ENCODE results near the gene MRNIP. TPM values are rescaled to one million over a fixed set of nuclear protein-coding genes. Genes with fewer than 3 reads are reported as not detected.
A peak's percentile ranks its signal among the peaks of the same experiment; 100 is the strongest.

Gene MRNIP
- total RNA-seq, 1 donor from 2014 or later, result 11.8 TPM

DNA sequence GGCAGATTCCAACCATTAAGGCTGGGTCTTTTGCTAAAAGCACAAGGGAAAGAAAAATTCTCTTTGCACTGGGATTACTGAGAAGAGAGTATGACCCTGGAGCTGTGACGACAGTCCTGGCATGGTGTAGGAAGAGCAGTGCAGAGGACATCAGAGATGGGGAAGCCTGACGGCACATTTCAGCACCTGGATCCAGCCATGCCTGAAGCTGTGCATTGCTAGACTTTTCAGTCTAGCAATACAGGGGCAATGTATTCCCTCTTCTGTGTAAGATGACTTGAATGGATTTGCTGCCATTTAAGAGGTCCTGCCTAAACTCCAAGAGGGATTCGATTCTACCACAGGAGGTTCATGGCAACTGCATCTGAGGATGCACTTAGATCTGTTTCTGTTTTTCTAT lies 12.3 kb upstream of the MRNIP start:
- no peak for FAIRE-seq
- DNase-seq (ENCODE audit: low read depth), result no peak
- Histone ChIP-seq H3K36me3 (ENCODE audit: control insufficient read depth, insufficient read depth, low read length) (peaks cover 47% of the 10 kb centered on the region), H3K27me3 (ENCODE audit: control insufficient read depth, insufficient read depth, low read length) (no peaks in the 10 kb centered on the region), H3K4me3 (ENCODE audit: low read depth, low read length) (no peak overlapping the region)
- TF ChIP-seq, protein P1, sequence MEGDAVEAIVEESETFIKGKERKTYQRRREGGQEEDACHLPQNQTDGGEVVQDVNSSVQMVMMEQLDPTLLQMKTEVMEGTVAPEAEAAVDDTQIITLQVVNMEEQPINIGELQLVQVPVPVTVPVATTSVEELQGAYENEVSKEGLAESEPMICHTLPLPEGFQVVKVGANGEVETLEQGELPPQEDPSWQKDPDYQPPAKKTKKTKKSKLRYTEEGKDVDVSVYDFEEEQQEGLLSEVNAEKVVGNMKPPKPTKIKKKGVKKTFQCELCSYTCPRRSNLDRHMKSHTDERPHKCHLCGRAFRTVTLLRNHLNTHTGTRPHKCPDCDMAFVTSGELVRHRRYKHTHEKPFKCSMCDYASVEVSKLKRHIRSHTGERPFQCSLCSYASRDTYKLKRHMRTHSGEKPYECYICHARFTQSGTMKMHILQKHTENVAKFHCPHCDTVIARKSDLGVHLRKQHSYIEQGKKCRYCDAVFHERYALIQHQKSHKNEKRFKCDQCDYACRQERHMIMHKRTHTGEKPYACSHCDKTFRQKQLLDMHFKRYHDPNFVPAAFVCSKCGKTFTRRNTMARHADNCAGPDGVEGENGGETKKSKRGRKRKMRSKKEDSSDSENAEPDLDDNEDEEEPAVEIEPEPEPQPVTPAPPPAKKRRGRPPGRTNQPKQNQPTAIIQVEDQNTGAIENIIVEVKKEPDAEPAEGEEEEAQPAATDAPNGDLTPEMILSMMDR (IDR thresholded peaks at IDR 0.05; ENCODE audit: insufficient read depth, low read length, severe bottlenecking), result no peak

DNA sequence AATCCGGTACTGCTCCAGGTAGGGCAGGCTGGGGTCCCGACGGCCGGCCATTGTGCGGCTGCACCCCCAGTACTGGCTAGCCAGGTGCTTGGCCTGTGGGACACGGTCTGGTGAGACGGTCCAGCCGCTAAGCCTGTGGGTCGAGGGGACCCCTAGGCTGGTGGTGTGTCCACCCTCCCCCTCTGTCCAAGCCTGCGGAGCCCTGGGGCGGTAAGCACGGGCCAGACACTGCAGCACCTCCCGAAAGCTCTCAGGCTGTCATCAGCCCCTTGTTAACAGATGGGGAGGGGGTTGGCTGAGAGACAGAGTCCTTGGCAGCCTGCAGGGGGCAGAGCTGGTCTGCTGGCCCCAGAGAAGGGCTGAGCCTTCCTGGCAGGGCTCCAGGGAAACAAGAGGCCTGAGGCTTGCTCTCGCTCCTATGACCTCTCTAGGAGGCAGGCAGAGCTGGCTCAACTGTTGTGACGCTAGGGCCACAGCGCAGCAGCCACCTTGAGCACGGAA lies 11.8 kb upstream of the MRNIP start:
- H3K36me3 ChIP-seq (ENCODE audit: control insufficient read depth, insufficient read depth, low read length), result peaks cover 49% of the 10 kb centered on the region
- no peak for FAIRE-seq

DNA sequence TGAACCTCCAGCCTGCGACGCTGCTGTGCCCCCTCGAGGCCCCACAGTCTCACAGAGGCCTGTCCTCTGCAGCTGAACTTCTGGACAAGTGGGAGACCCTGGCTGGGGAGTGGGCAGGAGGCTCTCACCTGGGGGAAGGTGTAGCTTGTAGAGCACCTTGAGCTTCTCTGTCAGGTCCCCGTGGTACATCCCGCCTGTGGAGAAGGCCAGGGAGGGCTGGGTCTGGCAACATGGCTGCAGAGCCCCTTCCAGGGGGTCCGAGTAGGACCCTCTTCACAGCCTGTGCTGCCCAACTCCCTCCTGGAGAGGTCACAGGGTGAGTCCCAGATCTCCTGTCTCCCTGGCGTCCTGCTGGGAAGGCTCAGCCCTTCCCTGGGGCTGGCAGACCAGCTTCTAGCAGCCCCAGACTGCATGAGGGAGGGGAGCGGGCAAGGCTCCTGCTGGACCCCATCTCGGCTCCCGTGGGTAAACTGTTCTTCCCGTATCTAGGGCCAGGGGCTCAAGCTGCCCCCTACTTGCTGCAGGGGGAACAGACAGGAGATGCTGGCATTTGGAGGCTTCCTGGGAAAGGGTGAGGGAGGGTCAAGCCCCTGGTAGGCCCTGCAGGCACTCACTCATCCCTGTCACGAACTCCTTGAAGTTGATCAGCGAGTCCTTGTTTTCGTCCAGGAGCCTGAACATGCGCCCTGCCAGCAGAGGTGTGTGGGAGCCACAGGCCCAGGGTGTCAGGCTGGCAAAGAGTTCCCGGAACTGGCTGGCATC lies 11.2 kb upstream of the MRNIP start:
- Histone ChIP-seq H3K27me3 (ENCODE audit: control insufficient read depth, insufficient read depth, low read length) (no peaks in the 10 kb centered on the region), H3K36me3 (ENCODE audit: control insufficient read depth, insufficient read depth, low read length) (peaks cover 51% of the 10 kb centered on the region), H3K4me3 (ENCODE audit: low read depth, low read length) (no peak overlapping the region)
- FAIRE-seq (no peak), DNase-seq (ENCODE audit: low read depth) (no peak)
- TF ChIP-seq, protein P1 (IDR thresholded peaks at IDR 0.05; ENCODE audit: insufficient read depth, low read length, severe bottlenecking), result no peak

More for the DNA sequence above, 11.8 kb upstream of the MRNIP start:
- TF ChIP-seq, protein P1 (IDR thresholded peaks at IDR 0.05; ENCODE audit: insufficient read depth, low read length, severe bottlenecking), result peak; percentile 35
- DNase-seq (ENCODE audit: low read depth), result no peak
- H3K4me3 ChIP-seq (ENCODE audit: low read depth, low read length), result no peak overlapping the region
- H3K27me3 ChIP-seq (ENCODE audit: control insufficient read depth, insufficient read depth, low read length), result no peaks in the 10 kb centered on the region

DNA sequence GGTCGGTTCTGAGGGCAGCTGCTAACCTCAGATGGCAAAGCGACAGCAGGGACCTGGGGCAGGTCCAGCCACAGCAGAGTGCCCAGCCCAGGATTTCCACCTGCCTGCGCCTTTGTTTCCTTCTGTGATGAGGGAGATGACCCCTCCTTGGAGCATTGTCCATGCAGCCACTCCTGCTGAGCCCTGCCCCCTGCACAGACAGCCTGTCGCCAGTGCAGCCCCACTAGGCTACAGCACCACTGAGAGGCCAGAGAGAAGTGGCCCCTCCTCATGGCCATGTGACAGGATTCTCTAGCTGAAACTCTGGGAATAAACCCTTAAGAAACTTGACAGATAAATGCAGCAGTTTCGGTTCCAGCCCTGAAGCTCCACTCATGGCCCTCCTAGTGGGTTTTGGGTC lies 10.5 kb upstream of the MRNIP start:
- TF ChIP-seq, protein P1 (IDR thresholded peaks at IDR 0.05; ENCODE audit: insufficient read depth, low read length, severe bottlenecking), result no peak
- FAIRE-seq (no peak), DNase-seq (ENCODE audit: low read depth) (no peak)
- Histone ChIP-seq H3K4me3 (ENCODE audit: low read depth, low read length) (no peak overlapping the region), H3K27me3 (ENCODE audit: control insufficient read depth, insufficient read depth, low read length) (no peaks in the 10 kb centered on the region), H3K36me3 (ENCODE audit: control insufficient read depth, insufficient read depth, low read length) (peaks cover 48% of the 10 kb centered on the region)

DNA sequence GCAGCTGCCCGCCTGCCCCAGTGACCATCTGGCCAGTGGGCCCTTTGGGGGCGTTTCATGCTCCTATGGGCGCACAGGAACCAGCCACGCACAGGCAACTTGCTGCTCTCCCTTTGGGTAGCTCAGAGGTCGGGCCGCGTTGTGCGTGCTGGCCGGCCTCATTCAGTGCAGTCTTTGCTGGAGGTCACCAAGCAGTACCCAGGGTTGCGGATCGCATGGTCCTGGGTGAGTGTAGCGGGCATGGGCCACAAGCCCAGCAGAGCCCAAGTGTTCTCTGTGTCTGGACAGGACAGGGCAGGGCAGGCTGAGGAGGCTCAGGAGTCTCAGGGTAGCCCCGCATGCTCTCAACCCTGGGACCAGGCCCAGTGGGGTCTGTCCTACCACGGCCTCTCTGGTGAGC lies 9.9 kb upstream of the MRNIP start:
- H3K4me3 ChIP-seq (ENCODE audit: low read depth, low read length), result no peak overlapping the region
- TF ChIP-seq, protein P1 (IDR thresholded peaks at IDR 0.05; ENCODE audit: insufficient read depth, low read length, severe bottlenecking), result no peak
- DNase-seq (ENCODE audit: low read depth), result no peak
- no peaks in the 10 kb centered on the region for H3K27me3 ChIP-seq (ENCODE audit: control insufficient read depth, insufficient read depth, low read length)
- H3K36me3 ChIP-seq (ENCODE audit: control insufficient read depth, insufficient read depth, low read length), result peaks cover 45% of the 10 kb centered on the region
- no peak for FAIRE-seq
